Naive thymus-derived CD4-positive, alpha-beta T cell (primary cell): ENCODE measurements around the gene DSC1. TPM values are rescaled to one million over a fixed set of nuclear protein-coding genes. Genes with fewer than 3 reads are reported as not detected.

Source experiments
- ATAC-seq: fragments of 150-1000 bp; cut with Tn5 transposase; 2 replicates; pipeline ENCODE4 v1.10.0; 2021; ENCODE audit warnings: mild to moderate bottlenecking, moderate library complexity
- CTCF ChIA-PET: fragments of 350-600 bp; sonication (Branson Sonifier 250); formaldehyde crosslinking; loops from one replicate; lab custom pipeline; 2021; ENCODE audit warnings: antibody characterized with exemption; lab: Charles Lee
- POLR2A ChIA-PET: fragments of 350-600 bp; sonication (Branson Sonifier 250); formaldehyde crosslinking; loops from one replicate; lab custom pipeline; 2021; ENCODE audit warnings: antibody characterized with exemption, inconsistent platforms; lab: Charles Lee
- DNase-seq, 9 donors: peaks; one replicate each; pipeline versions ENCODE4 v3.0.0 to v3.0.0-alpha.2; 2020 to 2022; ENCODE audit warnings: mixed read lengths in 1 of 9
- H3K27ac ChIP-seq: one replicate; pipeline ENCODE4 v1.7.0; 2013; ENCODE audit warnings: mild to moderate bottlenecking, low read depth, low read length, moderate library complexity
- H3K27me3 ChIP-seq, 2 donors: one replicate each; pipeline ENCODE4 v1.7.0; 2013; ENCODE audit warnings: low read length in 2 of 2, mild to moderate bottlenecking in 2 of 2, moderate library complexity in 2 of 2; ENCODE audit not compliant: control insufficient read depth in 2 of 2, insufficient read depth in 2 of 2
- H3K36me3 ChIP-seq, 3 experiments: 1 replicate in 2 of 3; 2 replicates in 1 of 3; pipeline ENCODE4 v1.7.0; 2013; ENCODE audit warnings: low read length in 3 of 3, mild to moderate bottlenecking in 3 of 3, moderate library complexity in 1 of 3; ENCODE audit not compliant: insufficient read depth in 3 of 3, control insufficient read depth in 2 of 3
- H3K4me1 ChIP-seq, 2 donors: one replicate each; pipeline ENCODE4 v1.7.0; 2013; ENCODE audit warnings: low read length in 2 of 2, mild to moderate bottlenecking in 2 of 2, moderate library complexity in 1 of 2; ENCODE audit not compliant: control insufficient read depth in 2 of 2, insufficient read depth in 2 of 2
- H3K4me3 ChIP-seq: 2 replicates; pipeline ENCODE4 v1.7.0; 2013; ENCODE audit warnings: mild to moderate bottlenecking, low read length
- H3K9me3 ChIP-seq, 3 experiments: 1 replicate in 2 of 3; 2 replicates in 1 of 3; pipeline ENCODE4 v1.7.0; 2013; ENCODE audit warnings: low read length in 3 of 3; ENCODE audit not compliant: control insufficient read depth in 2 of 3
- H3K27ac Mint-ChIP-seq, 9 donors: one replicate each; pipeline ENCODE4 v1.8.0; 2020 to 2022; ENCODE audit warnings: mixed read lengths in 9 of 9, mild to moderate bottlenecking in 8 of 9, moderate library complexity in 5 of 9, inconsistent platforms in 2 of 9
- H3K27me3 Mint-ChIP-seq, 5 donors: one replicate each; pipeline ENCODE4 v1.8.0; 2021 to 2022; ENCODE audit warnings: mixed read lengths in 5 of 5, mild to moderate bottlenecking in 1 of 5
- H3K36me3 Mint-ChIP-seq, 5 donors: one replicate each; pipeline ENCODE4 v1.8.0; 2020 to 2022; ENCODE audit warnings: mixed read lengths in 5 of 5, mild to moderate bottlenecking in 3 of 5, inconsistent platforms in 1 of 5
- H3K4me1 Mint-ChIP-seq, 7 donors: one replicate each; pipeline ENCODE4 v1.8.0; 2020 to 2022; ENCODE audit warnings: mixed read lengths in 7 of 7, mild to moderate bottlenecking in 3 of 7, inconsistent platforms in 1 of 7
- H3K4me3 Mint-ChIP-seq, 10 donors: one replicate each; pipeline ENCODE4 v1.8.0; 2020 to 2022; ENCODE audit warnings: mild to moderate bottlenecking in 10 of 10, mixed read lengths in 10 of 10, moderate library complexity in 6 of 10, inconsistent platforms in 2 of 10
- H3K9me3 Mint-ChIP-seq, 11 donors: one replicate each; pipeline ENCODE4 v1.8.0; 2020 to 2022; ENCODE audit warnings: mixed read lengths in 11 of 11, mild to moderate bottlenecking in 4 of 11, inconsistent platforms in 1 of 11, moderate library complexity in 1 of 11
- intact Hi-C, 2 donors: fragments of 100-400 bp; cut with micrococcal nuclease; formaldehyde crosslinking; loops; one replicate each; pipeline ENCODE4 v1.15.1; 2023
- polyA plus RNA-seq, 2 donors: library from polyadenylated mRNA; unstranded; fragments of 300-500 nt; fragmentation: Illumina TruSeq; gene quantifications; one replicate each; pipeline ENCODE4 v1.2.3, GENCODE V29; 2021
- total RNA-seq, 6 experiments: library from RNA in 5 of 6; stranded (reverse) in 5 of 6; gene quantifications; 1 replicate in 5 of 6; 2 replicates in 1 of 6; pipeline ENCODE4 v1.2.3 and lab custom pipeline; 2021 to 2026

The DSC1 gene
- total and polyA plus RNA-seq, 7 experiments from 2014 or later, result 3.1 to 16.2 (median 8.4) TPM; not detected in 1

GRCh38 chr18:31199190-31199769 is 36.6 kb upstream of the DSC1 start:
- H3K4me1 ChIP-seq, result no peaks in the 10 kb centered on the region
- no peak overlapping the region for H3K27ac Mint-ChIP-seq
- no peak for ATAC-seq
- H3K36me3 Mint-ChIP-seq, result no peaks in the 10 kb centered on the region
- no peak overlapping the region for H3K4me3 Mint-ChIP-seq
- H3K27ac ChIP-seq, result no peak overlapping the region
- peaks cover 0 to 4% (median 0%) of the 10 kb centered on the region in 7 donors for H3K4me1 Mint-ChIP-seq
- H3K9me3 ChIP-seq, result no peaks in the 10 kb centered on the region
- DNase-seq, result no peak
- CTCF ChIA-PET, result no interaction called here
- intact Hi-C loops, result no loop called here
- H3K36me3 ChIP-seq, result no peaks in the 10 kb centered on the region
- H3K4me3 ChIP-seq, result no peak overlapping the region
- H3K27me3 Mint-ChIP-seq, result no peaks in the 10 kb centered on the region
- H3K9me3 Mint-ChIP-seq, result peaks cover 0 to 15% (median 4%) of the 10 kb centered on the region in 11 donors
- no peaks in the 10 kb centered on the region for H3K27me3 ChIP-seq
- POLR2A ChIA-PET, result no interaction called here

DNA sequence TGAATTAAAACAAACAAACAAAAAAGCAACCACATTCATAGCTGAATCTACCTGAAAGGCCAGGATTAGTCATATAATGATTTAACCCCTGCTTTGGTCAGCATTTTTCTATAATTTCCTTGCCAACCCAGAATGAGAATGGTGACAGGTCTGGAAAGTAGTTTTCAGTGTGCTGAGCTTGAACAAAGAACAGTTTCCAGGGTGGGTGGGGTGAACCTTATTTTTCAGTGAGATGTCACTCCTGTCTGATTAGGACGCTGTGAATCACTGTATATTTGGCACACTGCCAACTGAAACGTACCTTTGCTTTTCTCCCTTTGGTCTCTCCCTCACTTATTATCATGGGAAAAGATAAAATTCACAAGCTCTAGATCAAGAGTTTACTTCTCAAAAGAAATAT is 35.0 kb upstream of the DSC1 start:
- H3K27me3 ChIP-seq, result no peaks in the 10 kb centered on the region
- peaks cover 0 to 15% (median 4%) of the 10 kb centered on the region in 11 donors for H3K9me3 Mint-ChIP-seq
- no peaks in the 10 kb centered on the region for H3K9me3 ChIP-seq
- CTCF ChIA-PET, result interaction anchor here (1.3 kb wide), 1 partner anchor 35 kb away, joined by 4 read pairs; no protein-coding TSS in a partner anchor
- DNase-seq (no peak), ATAC-seq (no peak)
- H3K27ac Mint-ChIP-seq, result no peak overlapping the region
- intact Hi-C loops, result no loop called here
- no peaks in the 10 kb centered on the region for H3K36me3 Mint-ChIP-seq
- no peaks in the 10 kb centered on the region for H3K27me3 Mint-ChIP-seq
- POLR2A ChIA-PET, result no interaction called here
- H3K36me3 ChIP-seq, result no peaks in the 10 kb centered on the region
- peaks cover 0 to 7% (median 3%) of the 10 kb centered on the region in 7 donors for H3K4me1 Mint-ChIP-seq
- H3K4me1 ChIP-seq, result no peaks in the 10 kb centered on the region
- H3K4me3 ChIP-seq, result no peak overlapping the region
- no peak overlapping the region for H3K4me3 Mint-ChIP-seq
- no peak overlapping the region for H3K27ac ChIP-seq

DNA sequence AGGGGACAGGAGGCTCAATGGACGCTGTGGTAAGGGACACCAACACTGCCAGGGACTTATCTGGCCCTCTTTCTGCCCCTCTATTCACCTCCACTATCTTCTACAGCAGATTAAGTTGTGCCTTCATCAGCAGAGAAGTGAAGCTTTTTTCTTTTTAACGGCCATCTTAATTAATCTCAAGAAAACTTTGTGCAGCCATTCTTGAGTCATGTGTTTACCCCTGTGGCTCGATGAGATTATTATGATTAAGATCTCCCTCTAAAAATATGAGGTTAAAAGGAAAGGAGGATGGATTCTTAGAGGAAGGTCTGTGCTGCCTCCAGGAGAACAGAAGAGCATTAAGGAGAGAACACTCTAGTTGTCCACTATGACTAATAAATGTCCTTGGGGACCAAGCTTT is 32.4 kb upstream of the DSC1 start:
- no peak for ATAC-seq
- no peaks in the 10 kb centered on the region for H3K27me3 ChIP-seq
- no peaks in the 10 kb centered on the region for H3K9me3 ChIP-seq
- H3K27ac ChIP-seq, result no peak overlapping the region
- no peaks in the 10 kb centered on the region for H3K27me3 Mint-ChIP-seq
- no peaks in the 10 kb centered on the region for H3K36me3 ChIP-seq
- ChIA-PET POLR2A (no interaction called here), CTCF (no interaction called here)
- H3K4me1 Mint-ChIP-seq, result peaks cover 0 to 7% (median 3%) of the 10 kb centered on the region in 7 donors
- H3K4me3 ChIP-seq, result no peak overlapping the region
- H3K4me3 Mint-ChIP-seq, result no peak overlapping the region
- no peak for DNase-seq
- H3K36me3 Mint-ChIP-seq, result no peaks in the 10 kb centered on the region
- intact Hi-C loops, result no loop called here
- peaks cover 0 to 8% (median 0%) of the 10 kb centered on the region in 11 donors for H3K9me3 Mint-ChIP-seq
- no peak overlapping the region for H3K27ac Mint-ChIP-seq
- H3K4me1 ChIP-seq, result no peaks in the 10 kb centered on the region

- H3K9me3 ChIP-seq, result no peaks in the 10 kb centered on the region
- H3K4me1 ChIP-seq, result no peaks in the 10 kb centered on the region
- Mint-ChIP-seq H3K4me3 (no peak overlapping the region), H3K36me3 (no peaks in the 10 kb centered on the region), H3K9me3 (peaks cover 0 to 8% (median 0%) of the 10 kb centered on the region in 11 donors), H3K27me3 (no peaks in the 10 kb centered on the region), H3K27ac (no peak overlapping the region), H3K4me1 (peaks cover 0 to 7% (median 0%) of the 10 kb centered on the region in 7 donors)
- ATAC-seq (no peak), DNase-seq (no peak)
- H3K27ac ChIP-seq, result no peak overlapping the region
- POLR2A ChIA-PET, result no interaction called here
- H3K4me3 ChIP-seq, result no peak overlapping the region
- CTCF ChIA-PET, result no interaction called here
- no peaks in the 10 kb centered on the region for H3K27me3 ChIP-seq
- no peaks in the 10 kb centered on the region for H3K36me3 ChIP-seq
- intact Hi-C loops, result no loop called here
Observed at GRCh38 chr18:31192086-31192776, 29.6 kb upstream of the DSC1 start.

- Histone ChIP-seq H3K27me3 (no peaks in the 10 kb centered on the region), H3K36me3 (no peaks in the 10 kb centered on the region), H3K4me1 (no peaks in the 10 kb centered on the region), H3K4me3 (no peak overlapping the region), H3K27ac (no peak overlapping the region), H3K9me3 (no peaks in the 10 kb centered on the region)
- ChIA-PET POLR2A (no interaction called here), CTCF (no interaction called here)
- Mint-ChIP-seq H3K36me3 (no peaks in the 10 kb centered on the region), H3K27me3 (no peaks in the 10 kb centered on the region), H3K4me1 (peaks cover 0 to 7% (median 0%) of the 10 kb centered on the region in 7 donors), H3K27ac (no peak overlapping the region), H3K9me3 (peaks cover 0 to 9% (median 2%) of the 10 kb centered on the region in 11 donors), H3K4me3 (no peak overlapping the region)
- intact Hi-C loops, result no loop called here
- ATAC-seq (no peak), DNase-seq (no peak)
Observed at GRCh38 chr18:31190919-31191318, 28.3 kb upstream of the DSC1 start.

DNA sequence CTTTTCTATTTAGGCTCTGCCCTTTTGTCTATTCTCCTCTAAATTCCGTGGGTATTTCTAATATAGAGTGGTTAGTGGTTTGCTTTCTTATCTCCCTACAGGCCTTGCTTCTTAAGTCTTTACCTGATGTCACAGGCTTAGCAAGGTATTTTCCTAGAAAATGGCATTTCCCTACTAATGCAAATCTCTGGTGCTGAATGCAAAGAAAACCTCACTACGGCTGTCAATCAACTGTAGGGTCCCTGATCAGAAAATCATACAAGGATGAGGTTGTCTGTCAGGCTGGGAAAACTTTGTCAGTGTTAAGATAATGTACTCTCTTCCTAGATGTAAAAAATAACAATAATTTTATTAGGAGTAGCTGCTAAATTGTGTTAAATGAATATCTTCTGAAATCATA is 27.1 kb upstream of the DSC1 start:
- Histone ChIP-seq H3K4me3 (no peak overlapping the region), H3K27me3 (no peaks in the 10 kb centered on the region), H3K27ac (no peak overlapping the region), H3K4me1 (no peaks in the 10 kb centered on the region), H3K36me3 (no peaks in the 10 kb centered on the region), H3K9me3 (no peaks in the 10 kb centered on the region)
- intact Hi-C loops, result no loop called here
- ATAC-seq (no peak), DNase-seq (no peak)
- peaks cover 0 to 7% (median 0%) of the 10 kb centered on the region in 7 donors for H3K4me1 Mint-ChIP-seq
- H3K4me3 Mint-ChIP-seq, result no peak overlapping the region
- CTCF ChIA-PET, result no interaction called here
- no peaks in the 10 kb centered on the region for H3K27me3 Mint-ChIP-seq
- peaks cover 0 to 12% (median 0%) of the 10 kb centered on the region in 11 donors for H3K9me3 Mint-ChIP-seq
- H3K36me3 Mint-ChIP-seq, result no peaks in the 10 kb centered on the region
- no peak overlapping the region for H3K27ac Mint-ChIP-seq
- POLR2A ChIA-PET, result no interaction called here
